ENCODE measurements around the gene SLC13A3.

GRCh38 chr20:46520540-46520939 lies 130.7 kb downstream of the SLC13A3 start:
- TF ChIP-seq POLR2A (IDR thresholded peaks at IDR 0.05) (no peak), EP300 (IDR thresholded peaks at IDR 0.05) (no peak), POLR2AphosphoS5 (IDR thresholded peaks at IDR 0.05) (no peak)
- TF ChIP-seq, protein P1, sequence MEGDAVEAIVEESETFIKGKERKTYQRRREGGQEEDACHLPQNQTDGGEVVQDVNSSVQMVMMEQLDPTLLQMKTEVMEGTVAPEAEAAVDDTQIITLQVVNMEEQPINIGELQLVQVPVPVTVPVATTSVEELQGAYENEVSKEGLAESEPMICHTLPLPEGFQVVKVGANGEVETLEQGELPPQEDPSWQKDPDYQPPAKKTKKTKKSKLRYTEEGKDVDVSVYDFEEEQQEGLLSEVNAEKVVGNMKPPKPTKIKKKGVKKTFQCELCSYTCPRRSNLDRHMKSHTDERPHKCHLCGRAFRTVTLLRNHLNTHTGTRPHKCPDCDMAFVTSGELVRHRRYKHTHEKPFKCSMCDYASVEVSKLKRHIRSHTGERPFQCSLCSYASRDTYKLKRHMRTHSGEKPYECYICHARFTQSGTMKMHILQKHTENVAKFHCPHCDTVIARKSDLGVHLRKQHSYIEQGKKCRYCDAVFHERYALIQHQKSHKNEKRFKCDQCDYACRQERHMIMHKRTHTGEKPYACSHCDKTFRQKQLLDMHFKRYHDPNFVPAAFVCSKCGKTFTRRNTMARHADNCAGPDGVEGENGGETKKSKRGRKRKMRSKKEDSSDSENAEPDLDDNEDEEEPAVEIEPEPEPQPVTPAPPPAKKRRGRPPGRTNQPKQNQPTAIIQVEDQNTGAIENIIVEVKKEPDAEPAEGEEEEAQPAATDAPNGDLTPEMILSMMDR (IDR thresholded peaks at IDR 0.05) = no peak

Measured in suprapubic skin (tissue), 4 donors.